ENCODE results near the gene HIPK1.

GRCh38 chr1:113958691-113959090, 29.6 kb downstream of the HIPK1 start:
- TF ChIP-seq POLR2A (IDR thresholded peaks at IDR 0.05; ENCODE audit: low read length) (no peak), GATA1 (IDR thresholded peaks at IDR 0.05; ENCODE audit: low read depth, low read length) (no peak)
